ENCODE measurements around the gene DHX35.

Gene DHX35

DNA sequence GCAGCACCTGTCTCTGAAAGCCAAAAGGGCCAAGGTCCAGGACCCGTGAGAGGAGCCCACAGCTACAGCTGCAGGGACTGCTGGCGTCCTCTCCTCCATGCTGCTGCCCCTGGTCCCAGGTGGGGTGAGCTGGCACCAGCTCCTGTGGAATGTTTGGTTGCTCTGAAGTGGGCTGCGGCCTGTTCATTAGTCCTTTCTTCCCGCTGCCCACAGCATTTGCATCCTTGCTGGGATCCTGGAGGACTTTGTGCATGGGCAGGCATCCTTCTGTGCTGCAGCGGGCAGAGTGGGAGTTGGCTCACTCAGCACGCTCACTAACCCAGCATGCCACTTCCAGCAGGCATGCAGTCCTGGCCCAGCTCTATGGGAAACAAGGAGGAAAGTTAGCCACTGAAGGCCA lies 76.4 kb downstream of the DHX35 start:
- CTCF ChIA-PET, result interaction anchor here (1.1 to 22.0 kb wide), 4 partner anchors 9 to 145 kb away, joined by 3 to 214 read pairs (median 4); no protein-coding TSS in a partner anchor
- POLR2A ChIA-PET, result no interaction called here
- TF ChIP-seq, protein P1, sequence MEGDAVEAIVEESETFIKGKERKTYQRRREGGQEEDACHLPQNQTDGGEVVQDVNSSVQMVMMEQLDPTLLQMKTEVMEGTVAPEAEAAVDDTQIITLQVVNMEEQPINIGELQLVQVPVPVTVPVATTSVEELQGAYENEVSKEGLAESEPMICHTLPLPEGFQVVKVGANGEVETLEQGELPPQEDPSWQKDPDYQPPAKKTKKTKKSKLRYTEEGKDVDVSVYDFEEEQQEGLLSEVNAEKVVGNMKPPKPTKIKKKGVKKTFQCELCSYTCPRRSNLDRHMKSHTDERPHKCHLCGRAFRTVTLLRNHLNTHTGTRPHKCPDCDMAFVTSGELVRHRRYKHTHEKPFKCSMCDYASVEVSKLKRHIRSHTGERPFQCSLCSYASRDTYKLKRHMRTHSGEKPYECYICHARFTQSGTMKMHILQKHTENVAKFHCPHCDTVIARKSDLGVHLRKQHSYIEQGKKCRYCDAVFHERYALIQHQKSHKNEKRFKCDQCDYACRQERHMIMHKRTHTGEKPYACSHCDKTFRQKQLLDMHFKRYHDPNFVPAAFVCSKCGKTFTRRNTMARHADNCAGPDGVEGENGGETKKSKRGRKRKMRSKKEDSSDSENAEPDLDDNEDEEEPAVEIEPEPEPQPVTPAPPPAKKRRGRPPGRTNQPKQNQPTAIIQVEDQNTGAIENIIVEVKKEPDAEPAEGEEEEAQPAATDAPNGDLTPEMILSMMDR (IDR thresholded peaks at IDR 0.05; ENCODE audit: control extremely low read depth, extremely low read depth, low read depth, missing control alignments), result no peak
- DNase-seq (ENCODE audit: extremely low spot score), result no peak

DNA sequence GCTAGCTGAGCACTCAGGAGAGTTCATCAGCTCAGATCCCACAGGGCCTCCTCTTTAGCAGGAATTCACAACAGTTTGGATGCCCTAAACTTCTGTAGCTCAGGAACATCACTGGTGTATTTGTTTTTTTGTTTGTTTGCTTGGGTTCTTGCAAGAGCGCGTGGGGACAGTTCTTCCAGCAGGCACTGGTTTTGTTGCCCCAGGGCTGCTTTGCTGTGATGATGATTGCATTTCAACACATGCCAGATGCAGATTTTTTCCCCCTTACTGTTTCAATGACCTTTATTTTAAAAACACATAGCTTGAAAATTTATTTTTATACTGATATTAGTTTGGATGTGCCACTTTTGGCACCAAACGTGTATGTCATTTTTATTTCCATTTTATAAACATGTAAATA lies 77.1 kb downstream of the DHX35 start:
- ChIA-PET CTCF (interaction anchor here (1.0 to 22.0 kb wide), 4 partner anchors 8 to 146 kb away, joined by 4 to 214 read pairs (median 5); no protein-coding TSS in a partner anchor), POLR2A (no interaction called here)
- no peak for DNase-seq (ENCODE audit: extremely low spot score)
- TF ChIP-seq, protein P1 (IDR thresholded peaks at IDR 0.05; ENCODE audit: control extremely low read depth, extremely low read depth, low read depth, missing control alignments), result no peak

DNA sequence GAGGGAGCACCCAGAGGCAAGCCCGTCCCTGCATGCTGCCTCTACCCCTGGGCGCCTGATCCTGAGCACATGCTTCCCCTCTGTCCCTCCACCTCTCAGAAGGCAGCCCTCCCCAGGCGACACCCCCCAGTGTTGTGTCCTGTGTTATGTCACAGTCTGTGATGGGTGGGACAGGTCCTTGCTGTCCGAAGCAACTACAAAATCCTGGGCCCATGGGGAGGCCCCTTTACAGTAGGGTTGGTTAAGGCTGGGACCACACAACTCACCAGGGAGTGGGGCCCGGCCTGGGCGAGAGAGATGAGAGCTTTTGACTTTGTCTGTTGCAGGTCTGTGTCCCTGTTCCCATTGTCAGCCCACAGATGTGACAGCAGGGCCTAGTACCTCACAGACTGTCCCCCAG lies 78.0 kb downstream of the DHX35 start:
- TF ChIP-seq, protein P1 (IDR thresholded peaks at IDR 0.05; ENCODE audit: control extremely low read depth, extremely low read depth, low read depth, missing control alignments), result no peak
- ChIA-PET CTCF (interaction anchor here (0.9 to 22.0 kb wide), 5 partner anchors 8 to 395 kb away, joined by 3 to 214 read pairs (median 4); no protein-coding TSS in a partner anchor), POLR2A (no interaction called here)
- no peak for DNase-seq (ENCODE audit: extremely low spot score)

DNA sequence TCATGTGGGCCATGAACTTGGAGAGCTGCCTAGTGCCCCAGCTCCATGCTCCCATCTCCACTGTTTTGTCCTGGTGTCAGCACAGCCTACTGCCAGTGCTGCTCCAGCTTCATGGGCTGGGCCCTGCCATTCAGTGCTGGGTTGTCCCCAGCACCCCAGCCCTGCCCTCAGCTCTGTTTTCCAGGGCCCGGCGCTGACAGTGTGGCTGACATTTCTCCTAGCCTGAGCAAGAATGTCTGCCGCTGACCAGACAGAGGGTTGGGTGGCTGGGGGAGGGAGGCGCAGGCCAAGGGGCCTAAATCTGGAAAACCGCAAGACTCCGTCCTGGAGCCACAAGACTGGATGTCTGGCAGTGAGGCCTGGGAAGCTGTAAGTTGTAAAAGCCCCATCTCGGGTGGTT lies 78.9 kb downstream of the DHX35 start:
- no peak for DNase-seq (ENCODE audit: extremely low spot score)
- CTCF ChIA-PET, result interaction anchor here (0.9 to 22.0 kb wide), 6 partner anchors 7 to 396 kb away, joined by 3 to 214 read pairs (median 3); no protein-coding TSS in a partner anchor
- TF ChIP-seq, protein P1 (IDR thresholded peaks at IDR 0.05; ENCODE audit: control extremely low read depth, extremely low read depth, low read depth, missing control alignments), result no peak
- POLR2A ChIA-PET, result no interaction called here

DNA sequence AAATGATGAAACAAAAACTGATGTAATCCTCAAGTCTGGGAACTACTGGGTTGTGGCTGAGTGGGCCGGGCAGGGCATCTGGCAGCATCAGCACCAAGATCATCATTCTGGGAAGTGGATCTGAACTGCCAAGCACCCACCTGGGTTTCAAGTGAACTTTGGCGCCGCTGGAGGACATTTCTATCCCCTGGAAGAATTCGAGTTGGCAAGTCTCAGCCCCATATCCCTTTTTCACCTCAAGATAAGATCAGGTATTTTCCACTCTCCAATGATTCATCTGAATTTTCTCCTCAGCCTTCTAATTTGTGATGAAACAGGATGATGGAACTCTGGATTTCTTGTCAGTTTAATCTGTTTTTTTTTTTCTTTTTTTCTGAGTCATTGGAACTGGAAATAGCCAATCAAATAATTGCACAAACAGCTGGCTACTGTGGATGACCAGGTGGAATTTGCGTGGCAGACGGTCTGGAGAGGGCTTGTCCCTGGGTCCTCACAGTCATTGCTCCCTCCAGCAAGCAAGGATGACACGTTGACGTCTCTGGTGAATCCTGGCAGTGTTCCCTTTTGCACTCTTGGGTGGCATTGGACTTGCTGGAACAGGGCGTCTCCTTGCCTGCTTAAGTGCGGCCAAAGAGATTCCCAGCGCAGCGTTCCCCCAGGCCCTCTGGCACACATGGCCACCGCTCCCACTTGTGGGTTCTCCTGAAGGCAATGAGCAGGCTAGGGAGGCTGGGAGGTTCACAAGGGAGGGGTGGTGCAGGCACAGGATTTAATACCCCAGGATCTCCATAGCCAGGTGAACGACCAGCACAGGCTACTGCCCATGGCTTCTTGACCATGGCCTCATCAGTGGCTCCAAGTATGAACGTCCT lies 80.4 kb downstream of the DHX35 start:
- CTCF ChIA-PET, result interaction anchor here (1.3 to 10.2 kb wide), 2 partner anchors 11 to 14 kb away, joined by 3 to 214 read pairs; no protein-coding TSS in a partner anchor
- TF ChIP-seq, protein P1 (IDR thresholded peaks at IDR 0.05; ENCODE audit: control extremely low read depth, extremely low read depth, low read depth, missing control alignments), result no peak
- POLR2A ChIA-PET, result no interaction called here
- DNase-seq (ENCODE audit: extremely low spot score), result no peak

DNA sequence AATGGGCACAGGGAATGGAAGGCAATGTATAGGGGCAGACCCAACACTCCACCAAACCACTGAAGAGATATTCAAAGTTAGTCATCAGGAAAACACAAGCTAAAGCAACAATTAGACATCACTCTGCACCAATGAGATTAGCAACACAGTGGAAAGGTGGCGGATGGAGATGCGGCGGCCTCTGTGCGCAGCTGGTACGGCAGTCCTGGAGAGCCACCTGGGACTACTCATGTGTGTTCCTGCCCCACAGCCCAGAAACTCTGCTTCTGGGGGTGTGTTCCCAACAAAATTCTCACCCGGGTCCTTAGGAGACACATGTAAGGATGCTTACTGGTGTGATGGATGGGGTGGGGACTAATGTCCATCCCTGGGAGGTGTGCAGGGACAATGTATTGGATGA lies 82.4 kb downstream of the DHX35 start:
- DNase-seq (ENCODE audit: extremely low spot score), result no peak
- CTCF ChIA-PET, result interaction anchor here (1.0 to 10.2 kb wide), 4 partner anchors 13 to 119 kb away, joined by 4 to 214 read pairs (median 54); partner anchors contain the start of gene FAM83D
- TF ChIP-seq, protein P1 (IDR thresholded peaks at IDR 0.05; ENCODE audit: control extremely low read depth, extremely low read depth, low read depth, missing control alignments), result no peak
- POLR2A ChIA-PET, result no interaction called here
